PC-3 (cell line): ENCODE data around the gene ZNF45. TPM values are rescaled to one million over a fixed set of nuclear protein-coding genes. Genes with fewer than 3 reads are reported as not detected.
A peak's percentile ranks its signal among the peaks of the same experiment; 100 is the strongest.

ENCODE experiments used
- ATAC-seq: fragments of 200-7000 bp; cut with Tn5 transposase; 2 replicates; pipeline ENCODE4 v1.9.1; 2020; ENCODE audit warnings: mild to moderate bottlenecking, moderate library complexity
- BruUV-seq: library from RNA; stranded (reverse); fragments of 400-500 nt; replicated peaks from 2 replicates; lab custom pipeline; 2021; lab: Mats Ljungman, UMichigan
- CTCF ChIA-PET: fragments of 300-600 bp; sonication (Branson Sonifier 250); formaldehyde crosslinking; loops from one replicate; lab custom pipeline; 2022; ENCODE audit warnings: antibody characterized with exemption; lab: Charles Lee
- POLR2A ChIA-PET: fragments of 300-600 bp; sonication (Branson Sonifier 250); formaldehyde crosslinking; loops from one replicate; lab custom pipeline; 2022; ENCODE audit warnings: antibody characterized with exemption; ENCODE audit not compliant: unreplicated experiment; lab: Charles Lee
- DNase-seq: peaks from one replicate; pipeline ENCODE4 v3.0.0-alpha.2; 2015
- H2AFZ ChIP-seq: fragments of 300-600 bp; sonication (generic); 2 replicates; pipeline ENCODE4 v1.6.0; 2016; ENCODE audit warnings: antibody characterized with exemption, low read length
- H3F3A ChIP-seq: fragments of 300-600 bp; sonication (generic); one replicate; pipeline ENCODE4 v1.6.0; 2017; ENCODE audit warnings: antibody characterized with exemption, low read length, control low read depth, mild to moderate bottlenecking; ENCODE audit not compliant: unreplicated experiment
- H3K27ac ChIP-seq: fragments of 300-600 bp; sonication (generic); 2 replicates; pipeline ENCODE4 v1.5.1; 2016; ENCODE audit warnings: mild to moderate bottlenecking, low read length
- H3K27me3 ChIP-seq: fragments of 300-600 bp; sonication (generic); 2 replicates; pipeline ENCODE4 v1.6.1; 2016; ENCODE audit warnings: low read length, mixed read lengths
- H3K36me3 ChIP-seq: fragments of 300-600 bp; sonication (generic); 2 replicates; pipeline ENCODE4 v1.6.1; 2016; ENCODE audit warnings: low read depth, mixed run types, low read length, mixed read lengths
- H3K4me1 ChIP-seq: fragments of 300-600 bp; sonication (generic); 2 replicates; pipeline ENCODE4 v1.5.1; 2016; ENCODE audit warnings: low read length; ENCODE audit not compliant: insufficient read depth
- H3K4me2 ChIP-seq: fragments of 300-600 bp; sonication (generic); 2 replicates; pipeline ENCODE4 v1.6.0; 2016; ENCODE audit warnings: low read length
- H3K4me3 ChIP-seq: fragments of 300-600 bp; sonication (generic); 2 replicates; pipeline ENCODE4 v1.5.1; 2016; ENCODE audit warnings: mild to moderate bottlenecking, low read length, mixed read lengths
- H3K79me2 ChIP-seq: fragments of 300-600 bp; sonication (generic); 2 replicates; pipeline ENCODE4 v1.6.1; 2017; ENCODE audit warnings: low read length, mixed read lengths
- H3K9ac ChIP-seq: fragments of 300-600 bp; sonication (generic); 2 replicates; pipeline ENCODE4 v1.6.0; 2016; ENCODE audit warnings: mild to moderate bottlenecking, low read length
- H3K9me2 ChIP-seq: fragments of 300-600 bp; sonication (generic); replicated peaks from 2 replicates; pipeline ENCODE4 v1.6.1; 2016; ENCODE audit warnings: mixed run types, low read length, mixed read lengths
- H3K9me3 ChIP-seq: fragments of 300-600 bp; sonication (generic); 2 replicates; pipeline ENCODE4 v1.6.1; 2016; ENCODE audit warnings: low read length, mixed read lengths
- H4K20me1 ChIP-seq: fragments of 300-600 bp; sonication (generic); 2 replicates; pipeline ENCODE4 v1.6.1; 2016; ENCODE audit warnings: low read length, mixed read lengths
- EZH2 ChIP-seq: fragments of 300-600 bp; sonication (generic); IDR thresholded peaks from one replicate; pipeline ENCODE4 v1.6.1; 2017; ENCODE audit warnings: antibody characterized with exemption, mild to moderate bottlenecking, low read length; ENCODE audit not compliant: unreplicated experiment
- EZH2phosphoT487 ChIP-seq: fragments of 300-600 bp; sonication (generic); IDR thresholded peaks from 2 replicates; pipeline ENCODE4 v1.6.1; 2018; ENCODE audit warnings: mild to moderate bottlenecking, antibody characterized with exemption, low read length, borderline replicate concordance
- intact Hi-C: fragments of 100-400 bp; cut with micrococcal nuclease; formaldehyde crosslinking; loops from 2 replicates; pipeline ENCODE4 v1.9.0; 2023
- total RNA-seq: library from RNA; depleted of rRNA; stranded (reverse); fragments of >200 nt; gene quantifications from 2 replicates; pipeline ENCODE4 v1.2.3, GENCODE V29; 2014
- TF ChIP-seq, protein P1 (sequence below): fragments of 300-600 bp; sonication (generic); conservative IDR thresholded peaks from 2 replicates; pipeline ENCODE4 v1.5.1; 2017; ENCODE audit warnings: antibody characterized with exemption, low read depth, mild to moderate bottlenecking, low read length

The ZNF45 gene
- total RNA-seq, 1 experiment from 2014 or later, result 5.8 TPM

DNA sequence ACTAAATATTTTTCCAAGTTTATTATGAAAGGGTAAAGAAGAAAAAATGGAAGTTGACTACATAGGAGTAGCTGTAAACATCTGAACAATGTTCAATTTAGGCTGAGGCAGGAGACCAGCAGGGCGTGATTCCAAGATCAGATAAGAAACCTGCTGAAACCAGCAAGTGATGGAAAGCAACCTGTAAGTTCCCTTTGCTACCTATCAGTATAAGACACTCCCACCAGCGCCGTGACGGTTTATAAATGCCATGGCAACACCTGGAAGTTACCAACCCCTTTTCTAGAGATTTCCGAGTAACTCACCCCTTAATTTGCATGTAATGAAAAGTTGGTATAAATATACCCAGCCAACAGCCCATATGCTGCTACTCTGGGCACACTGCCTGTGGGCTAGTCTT is 1.1 kb upstream of the ZNF45 start:
- Histone ChIP-seq H3K36me3 (peaks cover 8% of the 10 kb centered on the region; the same call in 1 of the 2 replicates), H4K20me1 (no peaks in the 10 kb centered on the region), H3K4me2 (no peak overlapping the region), H3K4me3 (no peak overlapping the region), H2AFZ (no peak overlapping the region), H3K27me3 (no peaks in the 10 kb centered on the region), H3K9me2 (no peaks in the 10 kb centered on the region), H3K4me1 (peaks cover 7% of the 10 kb centered on the region; the same call in 1 of the 2 replicates), H3F3A (no peaks in the 10 kb centered on the region), H3K79me2 (no peaks in the 10 kb centered on the region; the same call in 1 of the 2 replicates), H3K9me3 (0 out of 2 replicates have a peak, but pooled peaks cover 5% of the 10 kb centered on the region), H3K27ac (no peak overlapping the region), H3K9ac (no peak overlapping the region)
- no TSS peak for BruUV-seq
- intact Hi-C loops, result no loop called here
- TF ChIP-seq, protein P1, sequence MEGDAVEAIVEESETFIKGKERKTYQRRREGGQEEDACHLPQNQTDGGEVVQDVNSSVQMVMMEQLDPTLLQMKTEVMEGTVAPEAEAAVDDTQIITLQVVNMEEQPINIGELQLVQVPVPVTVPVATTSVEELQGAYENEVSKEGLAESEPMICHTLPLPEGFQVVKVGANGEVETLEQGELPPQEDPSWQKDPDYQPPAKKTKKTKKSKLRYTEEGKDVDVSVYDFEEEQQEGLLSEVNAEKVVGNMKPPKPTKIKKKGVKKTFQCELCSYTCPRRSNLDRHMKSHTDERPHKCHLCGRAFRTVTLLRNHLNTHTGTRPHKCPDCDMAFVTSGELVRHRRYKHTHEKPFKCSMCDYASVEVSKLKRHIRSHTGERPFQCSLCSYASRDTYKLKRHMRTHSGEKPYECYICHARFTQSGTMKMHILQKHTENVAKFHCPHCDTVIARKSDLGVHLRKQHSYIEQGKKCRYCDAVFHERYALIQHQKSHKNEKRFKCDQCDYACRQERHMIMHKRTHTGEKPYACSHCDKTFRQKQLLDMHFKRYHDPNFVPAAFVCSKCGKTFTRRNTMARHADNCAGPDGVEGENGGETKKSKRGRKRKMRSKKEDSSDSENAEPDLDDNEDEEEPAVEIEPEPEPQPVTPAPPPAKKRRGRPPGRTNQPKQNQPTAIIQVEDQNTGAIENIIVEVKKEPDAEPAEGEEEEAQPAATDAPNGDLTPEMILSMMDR, result no peak
- no peak for TF ChIP-seq EZH2phosphoT487
- TF ChIP-seq EZH2, result no peak
- ChIA-PET POLR2A (no interaction called here), CTCF (no interaction called here)
- no peak for DNase-seq
- no peak for ATAC-seq

DNA sequence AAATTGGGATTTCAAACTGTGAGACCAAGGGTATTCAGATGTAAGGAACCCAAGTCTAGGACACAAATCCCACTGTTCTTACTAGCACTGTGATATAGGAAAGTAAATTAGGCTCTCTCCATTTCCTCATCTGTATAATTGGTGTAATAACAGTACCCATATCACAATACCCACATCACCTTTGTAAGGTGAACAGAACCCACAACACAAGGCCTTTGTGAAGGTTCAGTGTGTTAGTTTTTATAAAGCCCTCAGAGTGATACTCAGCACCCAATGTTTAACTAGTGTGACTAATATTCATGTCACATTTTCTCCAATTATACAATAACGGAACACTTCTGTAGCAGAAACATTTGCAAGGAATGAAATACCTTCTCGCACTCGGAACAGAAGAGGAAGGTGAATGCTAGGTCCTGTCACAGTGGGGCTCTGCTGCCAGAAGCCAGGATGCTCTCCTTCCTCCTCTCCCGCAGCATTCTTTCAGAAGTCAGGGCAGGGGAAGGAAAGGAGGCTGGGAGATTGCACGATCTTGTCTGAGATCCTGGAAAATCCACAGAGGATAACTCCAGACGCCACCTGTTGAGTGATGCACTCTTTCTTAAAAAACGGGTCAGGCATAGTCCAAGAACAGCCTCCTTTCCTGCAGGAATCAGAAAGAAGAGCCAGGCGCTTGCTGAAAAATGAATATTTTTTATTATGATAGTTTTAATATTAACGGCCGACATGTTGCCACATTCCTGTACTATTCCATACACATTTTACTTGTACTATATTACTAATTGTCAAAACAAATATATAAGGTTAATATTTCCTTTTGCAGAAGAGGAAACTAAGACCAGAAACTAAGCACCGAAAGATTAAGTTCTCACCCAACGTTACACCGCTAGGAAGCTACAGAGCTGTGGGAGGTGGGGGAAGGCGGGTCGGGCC is 762 bp downstream of the ZNF45 start:
- TSS peak; percentile 58 for BruUV-seq
- TF ChIP-seq EZH2phosphoT487 (no peak), EZH2 (no peak)
- TF ChIP-seq, protein P1, result no peak; the same call in 1 of the 2 replicates
- ChIA-PET CTCF (interaction anchor here (0.9 kb wide), 1 partner anchor 115 kb away, joined by 4 read pairs; no protein-coding TSS in a partner anchor), POLR2A (no interaction called here)
- Histone ChIP-seq H3K9me3 (0 out of 2 replicates have a peak, but pooled peaks cover under 1% of the 10 kb centered on the region), H3K9ac (peak overlapping the region; percentile 84), H3K79me2 (no peaks in the 10 kb centered on the region; the same call in 1 of the 2 replicates), H3K4me2 (peak overlapping the region; percentile 88), H3K36me3 (peaks cover 13% of the 10 kb centered on the region; the same call in 1 of the 2 replicates), H4K20me1 (no peaks in the 10 kb centered on the region), H3K4me3 (peak overlapping the region; percentile 90), H3K27ac (no peak overlapping the region), H3F3A (no peaks in the 10 kb centered on the region), H3K4me1 (peaks cover 7% of the 10 kb centered on the region; the same call in 1 of the 2 replicates), H2AFZ (peak overlapping the region; percentile 94), H3K27me3 (no peaks in the 10 kb centered on the region), H3K9me2 (no peaks in the 10 kb centered on the region)
- ATAC-seq (peak; percentile 44; the same call in 1 of the 2 replicates), DNase-seq (peak; percentile 51)
- intact Hi-C loops, result loop anchor here (2.0 kb wide), 1 partner anchor 16 kb away; the partner anchor contains the start of gene ZNF221
